ENCODE results near the gene ITGAE. TPM values are rescaled to one million over a fixed set of nuclear protein-coding genes. Genes with fewer than 3 reads are reported as not detected.
"Not testable (repeated sequence)": the region's sequence is repeated elsewhere in the genome, so short reads cannot be mapped to it uniquely, and the experiment has no call there.

The ITGAE gene
- total and polyA plus RNA-seq, 2 donors, result 14.0 to 34.6 TPM

DNA sequence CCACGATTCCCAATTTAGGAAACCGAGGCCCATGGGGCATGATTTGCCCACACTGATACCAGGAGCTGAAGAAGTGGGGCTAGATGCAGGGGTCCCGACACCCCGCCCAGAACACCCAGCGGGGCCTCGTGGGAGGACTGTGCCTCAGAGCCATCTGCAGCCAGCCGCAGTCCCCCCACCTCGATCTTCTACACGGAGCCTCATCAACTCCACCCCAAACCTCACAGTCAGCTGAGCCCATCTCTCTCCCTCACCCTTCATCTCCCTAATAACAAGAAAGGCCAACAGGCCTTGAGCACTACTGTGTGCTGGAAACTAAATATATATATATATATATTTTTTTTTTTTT, 4.2 kb downstream of the ITGAE start:
- Histone ChIP-seq H3K4me1 (ENCODE audit: insufficient read depth) (no peaks in the 10 kb centered on the region), H3K27ac (ENCODE audit: low read depth) (no peak overlapping the region), H3K36me3 (ENCODE audit: insufficient read depth) (no peaks in the 10 kb centered on the region), H3K4me3 (ENCODE audit: low read depth, low read length) (no peak overlapping the region)
- 88% methylated on average over 9 of the region's 9 CpGs for WGBS
- no peak for DNase-seq (ENCODE audit: extremely low spot score)

- Histone ChIP-seq H3K27ac (ENCODE audit: low read depth) (no peak overlapping the region), H3K4me1 (ENCODE audit: insufficient read depth) (no peaks in the 10 kb centered on the region), H3K4me3 (ENCODE audit: low read depth, low read length) (no peak overlapping the region), H3K36me3 (ENCODE audit: insufficient read depth) (no peaks in the 10 kb centered on the region)
- no peak for DNase-seq (ENCODE audit: extremely low spot score)
- 81% methylated on average over 17 of the region's 17 CpGs for WGBS
Observed at GRCh38 chr17:3796110-3796821, 4.7 kb downstream of the ITGAE start.

DNA sequence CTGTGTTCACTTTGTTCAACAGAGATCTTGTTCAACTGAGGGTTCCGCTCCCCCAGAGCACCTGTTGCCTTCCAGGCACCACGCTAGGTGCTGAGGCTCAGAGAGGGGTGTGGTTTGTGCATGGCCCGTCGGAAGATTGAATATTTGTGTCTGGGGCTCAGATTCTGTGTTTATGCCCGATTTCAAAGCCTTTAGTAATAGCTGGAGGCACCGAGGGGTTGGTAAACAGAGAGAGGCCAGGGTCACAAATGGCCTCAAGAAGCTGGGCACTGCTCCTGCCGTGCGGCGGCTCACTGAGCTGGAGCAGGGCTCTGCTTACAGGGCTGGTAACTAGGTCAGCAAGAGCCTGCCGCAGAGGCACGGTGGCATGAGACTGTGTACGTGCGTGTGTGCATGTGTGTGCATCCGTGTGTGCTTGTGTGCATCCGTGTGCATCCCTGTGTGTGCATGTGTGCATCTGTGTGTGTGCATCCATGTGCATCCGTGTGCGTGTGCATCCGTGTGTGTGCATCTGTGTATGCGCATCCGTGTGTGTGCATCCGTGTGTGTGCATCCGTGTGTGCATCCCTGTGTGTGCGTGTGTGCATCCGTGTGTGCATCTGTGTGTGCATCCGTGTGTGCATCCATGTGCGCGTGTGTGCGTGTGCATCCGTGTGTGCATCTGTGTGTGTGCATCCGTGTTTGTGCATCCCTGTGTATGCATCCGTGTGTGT, 5.4 kb downstream of the ITGAE start:
- Histone ChIP-seq H3K4me3 (ENCODE audit: low read depth, low read length) (no peak overlapping the region), H3K36me3 (ENCODE audit: insufficient read depth) (no peaks in the 10 kb centered on the region), H3K4me1 (ENCODE audit: insufficient read depth) (no peaks in the 10 kb centered on the region), H3K27ac (ENCODE audit: low read depth) (no peak overlapping the region)
- no peak for DNase-seq (ENCODE audit: extremely low spot score)
- whole genome bisulfite sequencing, result 81% methylated on average over 31 of the region's 31 CpGs

GRCh38 chr17:3794557-3795389, 6.2 kb downstream of the ITGAE start:
- H3K27ac ChIP-seq (ENCODE audit: low read depth), result no peak overlapping the region
- H3K4me1 ChIP-seq (ENCODE audit: insufficient read depth), result no peaks in the 10 kb centered on the region
- no peaks in the 10 kb centered on the region for H3K36me3 ChIP-seq (ENCODE audit: insufficient read depth)
- no peak for DNase-seq (ENCODE audit: extremely low spot score)
- 68% methylated on average over 26 of the region's 26 CpGs for WGBS
- H3K4me3 ChIP-seq (ENCODE audit: low read depth, low read length), result no peak overlapping the region

DNA sequence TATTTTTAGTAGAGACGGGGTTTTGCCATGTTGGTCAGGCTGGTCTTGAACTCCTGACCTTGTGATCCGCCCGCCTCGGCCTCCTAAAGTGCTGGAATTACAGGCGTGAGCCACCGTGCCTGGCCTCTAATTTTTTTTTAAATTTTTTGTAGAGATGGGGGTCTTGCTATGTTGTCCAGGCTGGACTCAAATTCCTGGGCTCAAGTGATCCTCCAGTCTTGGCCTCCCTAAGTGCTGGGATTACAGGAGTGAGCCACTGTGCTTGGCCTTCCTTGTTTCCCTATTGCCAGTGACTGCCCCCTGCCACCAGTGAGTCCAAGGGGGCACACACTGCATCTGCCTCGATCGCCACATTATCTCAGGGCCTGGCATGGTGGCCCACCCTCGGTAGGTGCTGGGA, 6.8 kb downstream of the ITGAE start:
- not testable (repeated sequence) for H3K4me1 ChIP-seq (ENCODE audit: insufficient read depth); H3K27ac ChIP-seq (ENCODE audit: low read depth); H3K36me3 ChIP-seq (ENCODE audit: insufficient read depth); H3K4me3 ChIP-seq (ENCODE audit: low read depth, low read length); DNase-seq (ENCODE audit: extremely low spot score)
- 95% methylated on average over 9 of the region's 9 CpGs for WGBS

DNA sequence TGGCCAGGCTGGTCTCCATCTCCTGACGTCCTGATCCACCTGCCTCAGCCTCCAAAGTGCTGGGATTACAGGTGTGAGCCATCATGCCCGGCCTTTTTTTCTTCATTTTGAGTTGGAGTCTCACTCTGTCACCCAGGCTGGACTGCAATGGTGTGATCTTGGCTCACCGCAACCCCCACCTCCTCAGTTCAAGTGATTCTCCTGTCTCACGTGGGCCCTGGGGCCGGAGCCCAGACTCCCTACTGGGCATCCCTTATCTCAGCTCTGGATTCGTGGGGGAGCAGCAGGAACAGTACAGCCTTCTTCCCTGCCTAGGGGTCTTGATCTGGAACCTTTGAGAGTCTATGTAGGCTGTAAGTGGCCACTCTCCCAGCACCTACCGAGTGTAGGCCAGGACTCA, 7.7 kb downstream of the ITGAE start:
- not testable (repeated sequence) for H3K36me3 ChIP-seq (ENCODE audit: insufficient read depth); H3K4me1 ChIP-seq (ENCODE audit: insufficient read depth); H3K27ac ChIP-seq (ENCODE audit: low read depth); H3K4me3 ChIP-seq (ENCODE audit: low read depth, low read length); DNase-seq (ENCODE audit: extremely low spot score)
- WGBS, result 89% methylated on average over 7 of the region's 7 CpGs

DNA sequence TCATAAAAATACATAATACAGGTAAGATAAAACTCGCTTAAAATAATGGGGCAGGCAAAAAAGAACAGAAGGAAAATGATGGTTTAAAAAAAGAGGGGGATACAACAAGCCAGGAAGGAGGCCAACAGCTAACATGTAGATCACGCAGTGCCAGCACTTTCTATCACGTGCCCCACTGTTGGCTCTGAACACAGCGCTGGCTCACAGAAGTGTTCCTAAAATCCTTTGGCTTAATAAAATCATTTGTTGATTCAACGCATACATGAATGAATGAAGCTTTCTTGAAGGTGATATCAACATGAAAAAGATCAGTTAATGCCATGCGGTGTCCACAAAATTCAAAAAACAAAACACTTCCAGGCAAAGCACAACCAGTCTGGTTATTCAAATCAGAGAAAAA, 8.5 kb downstream of the ITGAE start:
- H3K27ac ChIP-seq (ENCODE audit: low read depth), result no peak overlapping the region
- 47% methylated on average over 6 of the region's 6 CpGs for WGBS

GRCh38 chr17:3788200-3788599, 12.8 kb downstream of the ITGAE start:
- H3K4me3 ChIP-seq (ENCODE audit: low read depth, low read length), result no peak overlapping the region
- no peak for DNase-seq (ENCODE audit: extremely low spot score)
- no peak overlapping the region for H3K27ac ChIP-seq (ENCODE audit: low read depth)
- H3K4me1 ChIP-seq (ENCODE audit: insufficient read depth), result no peaks in the 10 kb centered on the region
- 71% methylated on average over 2 of the region's 2 CpGs for WGBS
- H3K36me3 ChIP-seq (ENCODE audit: insufficient read depth), result no peaks in the 10 kb centered on the region

More for the DNA sequence above, 8.5 kb downstream of the ITGAE start:
- no peak for DNase-seq (ENCODE audit: extremely low spot score)
- H3K4me1 ChIP-seq (ENCODE audit: insufficient read depth), result no peaks in the 10 kb centered on the region
- no peak overlapping the region for H3K4me3 ChIP-seq (ENCODE audit: low read depth, low read length)
- H3K36me3 ChIP-seq (ENCODE audit: insufficient read depth), result no peaks in the 10 kb centered on the region

- WGBS, result 86% methylated on average over 5 of the region's 5 CpGs
- H3K36me3 ChIP-seq (ENCODE audit: insufficient read depth); H3K4me1 ChIP-seq (ENCODE audit: insufficient read depth); H3K4me3 ChIP-seq (ENCODE audit: low read depth, low read length); DNase-seq (ENCODE audit: extremely low spot score); H3K27ac ChIP-seq (ENCODE audit: low read depth): not testable (repeated sequence)
Observed at GRCh38 chr17:3785323-3785722, 15.7 kb downstream of the ITGAE start.

DNA sequence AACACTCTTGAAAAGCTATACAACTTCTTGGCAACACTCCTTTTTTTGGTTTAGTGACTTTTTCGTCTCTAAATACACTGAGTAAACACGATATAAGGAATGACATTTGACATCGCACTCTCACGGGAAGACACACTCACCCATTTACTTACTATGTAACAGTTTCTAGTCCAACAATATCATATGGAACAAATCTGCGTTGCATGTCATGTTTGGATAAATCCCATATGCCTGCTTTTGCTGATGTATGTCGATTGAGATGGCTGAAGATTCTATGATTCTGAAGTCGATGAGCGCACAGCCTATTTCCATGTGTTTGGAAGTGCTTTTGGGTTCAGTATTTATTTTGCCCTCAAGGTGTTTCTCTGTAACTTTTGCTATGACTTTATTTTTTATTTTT, 18.2 kb downstream of the ITGAE start:
- WGBS, result 83% methylated on average over 8 of the region's 8 CpGs
- Histone ChIP-seq H3K4me1 (ENCODE audit: insufficient read depth) (no peaks in the 10 kb centered on the region), H3K4me3 (ENCODE audit: low read depth, low read length) (no peak overlapping the region), H3K27ac (ENCODE audit: low read depth) (no peak overlapping the region), H3K36me3 (ENCODE audit: insufficient read depth) (no peaks in the 10 kb centered on the region)
- no peak for DNase-seq (ENCODE audit: extremely low spot score)

- H3K4me1 ChIP-seq (ENCODE audit: insufficient read depth), result no peaks in the 10 kb centered on the region
- no peaks in the 10 kb centered on the region for H3K36me3 ChIP-seq (ENCODE audit: insufficient read depth)
- no peak overlapping the region for H3K4me3 ChIP-seq (ENCODE audit: low read depth, low read length)
- no peak for DNase-seq (ENCODE audit: extremely low spot score)
- no peak overlapping the region for H3K27ac ChIP-seq (ENCODE audit: low read depth)
- WGBS, result 77% methylated on average over 6 of the region's 6 CpGs
Observed at GRCh38 chr17:3780986-3781385, 20.0 kb downstream of the ITGAE start.

- H3K4me3 ChIP-seq (ENCODE audit: low read depth, low read length), result no peak overlapping the region
- no peaks in the 10 kb centered on the region for H3K36me3 ChIP-seq (ENCODE audit: insufficient read depth)
- no peaks in the 10 kb centered on the region for H3K4me1 ChIP-seq (ENCODE audit: insufficient read depth)
- DNase-seq (ENCODE audit: extremely low spot score), result no peak
- H3K27ac ChIP-seq (ENCODE audit: low read depth), result no peak overlapping the region
- WGBS, result 90% methylated on average over 20 of the region's 20 CpGs
Observed at GRCh38 chr17:3777366-3778120, 23.4 kb downstream of the ITGAE start.

DNA sequence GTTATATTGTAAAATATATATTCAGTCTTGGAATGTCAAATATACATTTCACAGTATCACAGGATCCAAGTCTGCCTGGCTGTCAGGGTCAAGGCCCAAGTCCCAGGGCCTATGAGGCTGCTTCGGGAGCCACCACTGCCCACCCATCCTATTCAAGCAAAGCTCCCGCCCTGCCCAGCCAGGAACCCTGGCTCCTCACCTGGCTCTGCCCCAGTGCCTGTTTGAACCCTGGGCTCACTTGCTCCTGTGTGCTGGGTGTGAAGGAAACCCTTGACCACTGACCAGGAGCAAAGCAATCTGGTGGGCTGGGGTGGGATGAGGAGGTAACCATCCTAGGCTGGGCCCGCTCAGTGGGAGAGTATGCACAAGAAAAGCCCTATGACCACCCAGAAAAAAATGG, 27.0 kb downstream of the ITGAE start:
- Histone ChIP-seq H3K36me3 (ENCODE audit: insufficient read depth) (no peaks in the 10 kb centered on the region), H3K4me1 (ENCODE audit: insufficient read depth) (no peaks in the 10 kb centered on the region), H3K27ac (ENCODE audit: low read depth) (no peak overlapping the region), H3K4me3 (ENCODE audit: low read depth, low read length) (no peak overlapping the region)
- 95% methylated on average over 3 of the region's 3 CpGs for WGBS
- no peak for DNase-seq (ENCODE audit: extremely low spot score)
